NCI-H2171 treated with DMSO at 0.1 percent for 48 hours (cell line): ENCODE measurements around the gene PCDHGB7.
"Not testable (repeated sequence)": the region's sequence is repeated elsewhere in the genome, so short reads cannot be mapped to it uniquely, and the experiment has no call there.

ENCODE experiments used
- DNase-seq: peaks from one replicate; lab custom pipeline; 2025; lab: John Stamatoyannopoulos, UW

Gene PCDHGB7

GRCh38 chr5:141397756-141398551 is 19.5 kb upstream of the PCDHGB7 start, which contains the start of gene PCDHGB5:
Gene PCDHGB5 (plus strand): TSS chr5:141397947. CDS start chr5:141398128, 181 bp downstream.
- DNase-seq, result not testable (repeated sequence)

GRCh38 chr5:141398608-141399007 is 18.9 kb upstream of the PCDHGB7 start:
- no peak for DNase-seq

GRCh38 chr5:141399555-141400258 is 17.8 kb upstream of the PCDHGB7 start:
- DNase-seq, result no peak

GRCh38 chr5:141402553-141403243 is 14.8 kb upstream of the PCDHGB7 start, which contains the start of gene PCDHGA9:
Gene PCDHGA9 (plus strand): TSS chr5:141402778. CDS start chr5:141402953, 175 bp downstream.
- DNase-seq, result peak; percentile 5

DNA sequence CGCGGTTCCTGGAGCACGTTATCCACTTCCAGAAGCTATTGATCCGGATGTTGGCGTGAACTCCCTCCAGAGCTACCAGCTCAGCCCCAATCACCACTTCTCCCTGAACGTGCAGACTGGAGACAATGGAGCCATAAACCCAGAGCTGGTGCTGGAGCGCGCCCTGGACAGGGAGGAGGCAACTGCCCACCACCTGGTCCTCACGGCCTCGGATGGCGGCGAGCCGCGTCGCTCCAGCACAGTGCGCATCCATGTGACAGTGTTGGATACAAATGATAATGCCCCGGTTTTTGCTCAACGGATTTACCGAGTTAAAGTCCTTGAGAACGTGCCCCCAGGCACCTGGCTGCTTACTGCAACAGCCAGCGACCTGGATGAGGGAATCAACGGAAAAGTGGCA is 14.1 kb upstream of the PCDHGB7 start:
- no peak for DNase-seq

DNA sequence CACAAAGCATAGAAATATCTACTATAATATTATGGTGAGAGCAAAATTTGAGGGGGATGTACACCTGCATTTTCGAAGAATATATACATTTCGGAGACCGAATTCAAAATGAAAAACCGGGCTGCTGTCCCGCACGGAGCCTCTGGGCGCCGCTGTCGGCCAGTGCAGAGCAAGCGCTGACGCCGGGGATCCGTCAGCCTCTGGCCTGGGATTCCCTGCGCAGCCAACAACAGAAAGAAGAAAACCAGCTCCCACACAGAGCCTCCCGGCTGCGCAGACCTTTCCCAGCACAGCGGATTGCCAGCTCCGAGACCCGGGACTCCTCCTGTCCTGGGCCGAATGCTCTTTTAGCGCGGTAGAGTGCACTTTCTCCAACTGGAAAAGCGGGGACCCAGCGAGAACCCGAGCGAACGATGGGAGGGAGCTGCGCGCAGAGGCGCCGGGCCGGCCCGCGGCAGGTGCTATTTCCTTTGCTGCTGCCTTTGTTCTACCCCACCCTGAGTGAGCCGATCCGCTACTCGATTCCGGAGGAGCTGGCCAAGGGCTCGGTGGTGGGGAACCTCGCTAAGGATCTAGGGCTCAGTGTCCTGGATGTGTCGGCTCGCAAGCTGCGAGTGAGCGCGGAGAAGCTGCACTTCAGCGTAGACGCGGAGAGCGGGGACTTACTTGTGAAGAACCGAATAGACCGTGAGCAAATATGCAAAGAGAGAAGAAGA is 9.5 kb upstream of the PCDHGB7 start, which contains the start of gene PCDHGB6:
Gene PCDHGB6, plus strand, starts transcription at position 232 of the 716 bp plus-strand sequence. Its CDS starts 182 bp downstream, at position 414.
- not testable (repeated sequence) for DNase-seq

- DNase-seq, result no peak
Observed at GRCh38 chr5:141409598-141410306, 7.7 kb upstream of the PCDHGB7 start.

- DNase-seq, result no peak
Observed at GRCh38 chr5:141411575-141411974, 5.9 kb upstream of the PCDHGB7 start.

GRCh38 chr5:141412854-141413539 is 4.5 kb upstream of the PCDHGB7 start, which contains the start of gene PCDHGA10:
Gene PCDHGA10 (plus strand): TSS chr5:141412987. CDS start chr5:141413176, 189 bp downstream.
- DNase-seq, result peak; percentile 72

DNA sequence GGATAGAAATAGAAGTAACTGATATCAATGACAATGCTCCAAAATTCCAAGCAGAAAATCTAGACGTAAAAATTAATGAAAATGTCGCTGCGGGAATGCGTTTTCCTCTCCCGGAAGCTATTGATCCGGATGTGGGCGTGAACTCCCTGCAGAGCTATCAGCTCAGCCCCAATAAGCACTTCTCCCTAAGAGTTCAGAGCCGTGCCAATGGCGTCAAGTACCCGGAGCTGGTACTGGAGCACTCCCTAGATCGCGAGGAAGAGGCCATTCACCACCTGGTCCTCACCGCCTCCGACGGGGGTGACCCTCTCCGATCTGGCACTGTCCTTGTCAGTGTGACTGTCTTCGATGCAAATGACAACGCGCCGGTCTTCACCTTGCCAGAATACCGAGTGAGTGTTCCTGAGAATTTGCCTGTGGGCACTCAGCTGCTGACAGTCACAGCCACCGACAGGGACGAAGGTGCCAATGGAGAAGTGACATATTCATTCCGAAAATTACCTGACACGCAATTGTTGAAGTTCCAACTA is 3.9 kb upstream of the PCDHGB7 start:
- DNase-seq, result peak; percentile 18

DNA sequence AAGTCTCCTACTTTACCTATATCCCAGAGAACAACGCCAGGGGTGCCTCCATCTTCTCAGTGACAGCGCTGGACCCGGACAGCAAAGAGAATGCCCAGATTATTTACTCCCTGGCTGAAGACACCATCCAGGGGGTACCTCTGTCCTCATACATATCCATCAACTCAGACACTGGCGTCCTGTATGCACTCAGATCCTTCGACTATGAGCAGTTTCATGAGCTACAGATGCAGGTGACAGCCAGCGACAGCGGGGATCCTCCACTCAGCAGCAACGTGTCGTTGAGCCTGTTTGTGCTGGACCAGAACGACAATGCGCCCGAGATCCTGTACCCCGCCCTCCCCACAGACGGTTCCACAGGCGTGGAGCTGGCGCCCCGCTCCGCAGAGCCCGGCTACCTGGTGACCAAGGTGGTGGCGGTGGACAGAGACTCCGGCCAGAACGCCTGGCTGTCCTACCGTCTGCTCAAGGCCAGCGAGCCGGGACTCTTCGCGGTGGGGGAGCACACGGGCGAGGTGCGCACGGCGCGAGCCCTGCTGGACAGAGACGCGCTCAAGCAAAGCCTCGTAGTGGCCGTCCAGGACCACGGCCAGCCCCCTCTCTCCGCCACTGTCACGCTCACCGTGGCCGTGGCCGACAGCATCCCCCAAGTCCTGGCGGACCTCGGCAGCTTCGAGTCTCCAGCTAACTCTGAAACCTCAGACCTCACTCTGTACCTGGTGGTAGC is 2.8 kb upstream of the PCDHGB7 start:
- not testable (repeated sequence) for DNase-seq

DNA sequence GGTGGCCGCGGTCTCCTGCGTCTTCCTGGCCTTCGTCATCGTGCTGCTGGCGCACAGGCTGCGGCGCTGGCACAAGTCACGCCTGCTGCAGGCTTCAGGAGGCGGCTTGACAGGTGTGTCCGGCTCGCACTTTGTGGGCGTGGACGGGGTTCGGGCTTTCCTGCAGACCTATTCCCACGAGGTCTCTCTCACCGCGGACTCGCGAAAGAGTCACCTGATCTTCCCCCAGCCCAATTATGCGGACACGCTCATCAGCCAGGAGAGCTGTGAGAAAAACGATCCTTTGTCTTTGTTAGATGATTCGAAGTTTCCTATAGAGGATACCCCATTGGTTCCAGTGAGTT is 2.2 kb upstream of the PCDHGB7 start:
- DNase-seq, result not testable (repeated sequence)

DNA sequence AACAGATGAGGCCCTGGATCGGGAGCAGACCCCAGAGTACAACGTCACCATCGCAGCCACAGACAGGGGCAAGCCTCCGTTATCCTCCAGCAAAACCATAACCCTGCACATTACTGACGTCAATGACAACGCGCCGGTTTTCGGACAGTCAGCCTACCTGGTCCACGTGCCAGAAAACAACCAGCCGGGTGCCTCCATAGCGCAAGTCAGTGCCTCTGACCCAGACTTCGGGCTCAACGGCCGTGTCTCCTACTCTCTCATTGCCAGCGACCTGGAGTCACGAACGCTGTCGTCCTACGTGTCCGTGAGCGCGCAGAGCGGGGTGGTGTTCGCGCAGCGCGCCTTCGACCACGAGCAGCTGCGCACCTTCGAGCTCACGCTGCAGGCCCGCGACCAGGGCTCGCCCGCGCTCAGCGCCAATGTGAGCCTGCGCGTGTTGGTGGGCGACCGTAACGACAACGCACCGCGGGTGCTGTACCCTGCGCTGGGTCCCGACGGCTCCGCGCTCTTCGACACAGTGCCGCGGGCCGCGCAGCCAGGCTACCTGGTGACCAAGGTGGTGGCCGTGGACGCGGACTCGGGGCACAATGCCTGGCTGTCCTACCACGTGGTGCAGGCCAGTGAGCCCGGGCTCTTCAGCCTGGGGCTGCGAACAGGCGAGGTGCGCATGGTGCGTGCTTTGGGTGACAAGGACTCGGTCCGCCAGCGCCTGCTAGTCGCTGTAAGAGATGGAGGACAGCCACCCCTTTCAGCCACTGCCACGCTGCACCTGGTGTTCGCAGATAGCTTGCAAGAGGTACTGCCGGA is 1.8 kb downstream of the PCDHGB7 start:
- no peak for DNase-seq

- no peak for DNase-seq
Observed at GRCh38 chr5:141420855-141421488, 3.5 kb downstream of the PCDHGB7 start, which contains the start of gene PCDHGA11. Gene PCDHGA11 (plus strand): TSS chr5:141421051. CDS start chr5:141421228, 177 bp downstream.

- DNase-seq, result no peak
Observed at GRCh38 chr5:141421489-141421855, 4.0 kb downstream of the PCDHGB7 start.

GRCh38 chr5:141422742-141423291 is 5.3 kb downstream of the PCDHGB7 start:
- no peak for DNase-seq

DNA sequence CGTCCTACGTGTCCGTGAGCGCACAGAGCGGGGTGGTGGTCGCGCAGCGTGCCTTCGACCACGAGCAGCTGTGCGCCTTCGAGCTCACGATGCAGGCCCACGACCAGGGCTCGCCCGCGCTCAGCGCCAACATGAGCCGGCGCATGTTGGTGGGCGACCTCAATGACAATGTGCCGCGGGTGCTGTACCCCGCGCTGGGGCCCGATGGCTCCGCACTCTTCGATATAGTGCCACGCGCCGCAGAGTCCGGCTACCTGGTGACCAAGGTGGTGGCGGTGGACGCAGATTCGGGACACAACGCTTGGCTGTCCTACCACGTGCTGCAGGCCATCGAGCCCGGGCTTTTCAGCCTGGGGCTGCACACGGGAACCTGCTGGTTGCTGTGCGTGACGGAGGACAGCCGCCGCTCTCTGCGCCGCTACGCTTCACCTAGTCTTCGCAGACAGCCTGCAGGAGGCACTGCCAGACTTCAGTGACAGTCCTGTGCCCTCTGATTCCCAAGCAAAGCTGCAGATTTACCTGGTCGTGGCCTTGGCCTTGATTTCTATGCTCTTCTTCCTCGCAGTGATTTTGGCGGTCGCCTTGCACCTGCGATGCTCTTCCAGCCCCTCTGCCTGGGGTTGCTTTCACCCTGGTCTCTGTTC is 10.4 kb downstream of the PCDHGB7 start:
- no peak for DNase-seq
